Heart right ventricle (tissue), 16 donors: ENCODE data around the gene KCTD12. TPM values are rescaled to one million over a fixed set of nuclear protein-coding genes. Genes with fewer than 3 reads are reported as not detected.

ENCODE experiments used
- ATAC-seq, 8 donors: fragments of 200-7000 bp; cut with Tn5 transposase; one replicate each; pipeline ENCODE4 v1.9.1; 2020; ENCODE audit warnings: mild to moderate bottlenecking in 8 of 8, moderate library complexity in 8 of 8, moderate number of reproducible peaks in 1 of 8
- DNase-seq, 2 donors: peaks; one replicate each; pipeline ENCODE4 v3.0.0-alpha.2; 2020
- H3K27ac ChIP-seq, 10 donors: fragments of 200-600 bp; sonication (generic) in 2 of 10; one replicate each; pipeline versions ENCODE4 v1.5.0 to v1.8.0; 2020 to 2022; ENCODE audit warnings: mild to moderate bottlenecking in 3 of 10
- H3K27me3 ChIP-seq, 7 donors: fragments of 200-600 bp; one replicate each; pipeline ENCODE4 v1.8.0; 2021 to 2022; ENCODE audit warnings: mild to moderate bottlenecking in 2 of 7
- H3K36me3 ChIP-seq, 9 donors: fragments of 200-600 bp; sonication (generic) in 1 of 9; one replicate each; pipeline versions ENCODE4 v1.5.0 to v1.8.0; 2020 to 2022; ENCODE audit warnings: mild to moderate bottlenecking in 2 of 9
- H3K4me1 ChIP-seq, 9 donors: fragments of 200-600 bp; sonication (generic) in 1 of 9; one replicate each; pipeline versions ENCODE4 v1.5.0 to v1.8.0; 2020 to 2022; ENCODE audit warnings: mild to moderate bottlenecking in 4 of 9
- H3K4me3 ChIP-seq, 10 donors: fragments of 200-600 bp; sonication (generic) in 2 of 10; one replicate each; pipeline versions ENCODE4 v1.5.0 to v1.8.0; 2020 to 2022; ENCODE audit warnings: mild to moderate bottlenecking in 7 of 10, moderate library complexity in 2 of 10
- H3K9me3 ChIP-seq, 11 donors: fragments of 200-600 bp in 10 of 11; sonication (generic) in 2 of 11; one replicate each; pipeline versions ENCODE4 v1.5.0 to v1.8.0; 2013 to 2022; ENCODE audit warnings: mild to moderate bottlenecking in 2 of 11, control low read depth in 1 of 11, moderate library complexity in 1 of 11
- WGBS, 2 donors: extraction: QIAGEN DNeasy Blood & Tissue Kit; methylation state at CpG; one replicate each; pipeline ENCODE4 v1.1.7; 2013; ENCODE audit warnings: inconsistent platforms in 1 of 2; 5-methylcytosine and 5-hydroxymethylcytosine counted together
- intact Hi-C, 10 donors: fragments of 100-400 bp; cut with DNase I; formaldehyde crosslinking; loops; one replicate each; pipeline versions ENCODE4 v1.11.1 to v1.14.2; 2022
- polyA plus RNA-seq, 2 donors: library from polyadenylated mRNA; stranded (reverse); fragments of 200-250 nt; gene quantifications; one replicate each; pipeline ENCODE4 v1.2.3, GENCODE V29; 2013
- total RNA-seq, 10 donors: library from RNA; stranded (reverse); fragmentation: NEBNext Ultra II Directional in 3 of 10; extraction: Animal tissue kit (Norgen Biotek cat#: 25700) in 3 of 10; gene quantifications; one replicate each; pipeline versions ENCODE4 v1.2.1 to v1.2.4, GENCODE V29; 2021 to 2023
- TF ChIP-seq, protein P1 (sequence below), 9 donors: fragments of 200-600 bp; sonication (generic) in 2 of 9; IDR thresholded peaks; one replicate each; pipeline versions ENCODE4 v1.5.0 to v1.8.0; 2021 to 2022; ENCODE audit warnings: antibody characterized with exemption in 9 of 9, mild to moderate bottlenecking in 5 of 9, moderate library complexity in 1 of 9
- donor health status: Arrhythmogenic right ventricular cardiomyopathy.
- donor health status: ischemic (EF 13 %, LVEDD 7.1; RV severe dilation, severe dysfunction).
- donor health status: healthy with polysubstance abuse.
- donor health status: DM: no; HTN: yes; CAD: no.
- donor health status: DM: no; HTN: no; CAD: no.
- donor health status: ischemic (EF 25% LVEDD 6.9; RV normal size, moderate dysfunction).
- donor health status: ischemic (EF 25% LVEDD 5.7; RV mildly dilated, moderate dysfunction).
- donor health status: healthy.
- donor health status: DM: yes; HTN: yes; CAD: no.
- donor health status: Ischemic cardiomyopathy.
- donor health status: ischemic (EF 35%, LVEDD 5.7; RV mildly dilated, moderate dysfunction).
- donor health status: nonischemic (EF 11% LVEDD 7.7; RV severe dilation, severe dysfunction).
- donor health status: DM: yes; HTN: yes; CAD: no.
- donor health status: PGD.
- donor health status: ischemic (EF 29% LVEDD 5.4; RV normal size, mild dysfunction).
- donor health status: nonischemic (EF 23%, LVEDD 6.1; RV moderate dilation, normal function).

KCTD12 gene
- total and polyA plus RNA-seq, 12 donors: 12.4 to 56.5 (median 32.4) TPM

DNA sequence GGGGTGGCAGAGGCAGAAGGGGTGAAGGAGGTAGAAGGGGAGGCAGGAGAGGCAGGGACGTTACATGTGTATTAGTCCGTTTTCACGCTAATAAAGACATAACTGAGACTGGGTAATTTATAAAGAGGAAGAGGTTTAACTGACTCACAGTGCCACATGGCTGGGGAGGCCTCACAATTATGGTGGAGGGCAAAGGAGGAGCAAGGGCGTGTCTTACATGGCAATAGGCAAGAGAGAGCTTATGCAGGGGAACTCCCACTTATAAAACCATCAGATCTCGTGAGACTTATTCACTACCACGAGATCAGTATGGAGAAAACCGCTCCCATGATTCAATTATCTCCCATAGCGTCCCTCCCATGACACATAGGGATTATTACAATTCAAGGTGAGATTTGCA is 43.1 kb upstream of the KCTD12 start:
- TF ChIP-seq, protein P1, sequence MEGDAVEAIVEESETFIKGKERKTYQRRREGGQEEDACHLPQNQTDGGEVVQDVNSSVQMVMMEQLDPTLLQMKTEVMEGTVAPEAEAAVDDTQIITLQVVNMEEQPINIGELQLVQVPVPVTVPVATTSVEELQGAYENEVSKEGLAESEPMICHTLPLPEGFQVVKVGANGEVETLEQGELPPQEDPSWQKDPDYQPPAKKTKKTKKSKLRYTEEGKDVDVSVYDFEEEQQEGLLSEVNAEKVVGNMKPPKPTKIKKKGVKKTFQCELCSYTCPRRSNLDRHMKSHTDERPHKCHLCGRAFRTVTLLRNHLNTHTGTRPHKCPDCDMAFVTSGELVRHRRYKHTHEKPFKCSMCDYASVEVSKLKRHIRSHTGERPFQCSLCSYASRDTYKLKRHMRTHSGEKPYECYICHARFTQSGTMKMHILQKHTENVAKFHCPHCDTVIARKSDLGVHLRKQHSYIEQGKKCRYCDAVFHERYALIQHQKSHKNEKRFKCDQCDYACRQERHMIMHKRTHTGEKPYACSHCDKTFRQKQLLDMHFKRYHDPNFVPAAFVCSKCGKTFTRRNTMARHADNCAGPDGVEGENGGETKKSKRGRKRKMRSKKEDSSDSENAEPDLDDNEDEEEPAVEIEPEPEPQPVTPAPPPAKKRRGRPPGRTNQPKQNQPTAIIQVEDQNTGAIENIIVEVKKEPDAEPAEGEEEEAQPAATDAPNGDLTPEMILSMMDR (IDR thresholded peaks at IDR 0.05): no peak
- DNase-seq (no peak), ATAC-seq (no peak)
- Histone ChIP-seq H3K27me3 (no peaks in the 10 kb centered on the region), H3K27ac (no peak overlapping the region), H3K4me3 (no peak overlapping the region), H3K4me1 (no peaks in the 10 kb centered on the region), H3K36me3 (no peaks in the 10 kb centered on the region), H3K9me3 (peaks cover 0 to 15% (median 0%) of the 10 kb centered on the region in 11 donors)
- WGBS, 2 donors: 89% methylated on average over 8 of the region's 8 CpGs
- intact Hi-C loops: no loop called here

DNA sequence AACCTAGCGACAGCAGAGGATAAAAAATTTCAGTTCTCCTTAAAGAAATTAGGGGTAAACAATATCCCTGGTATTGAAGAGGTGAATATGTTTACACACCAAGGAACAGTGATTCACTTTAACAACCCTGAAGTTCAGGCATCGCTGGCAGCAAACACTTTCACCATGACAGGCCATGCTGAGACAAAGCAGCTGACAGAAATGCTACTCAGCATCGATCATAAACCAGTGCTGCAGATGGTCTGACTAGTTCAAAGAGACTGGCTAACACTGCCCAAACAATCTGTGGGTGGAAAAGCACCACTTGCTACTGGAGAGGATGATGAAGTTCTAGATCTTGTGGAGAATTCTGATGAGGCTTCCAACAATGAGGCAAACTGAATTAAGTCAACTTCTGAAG is 42.3 kb upstream of the KCTD12 start:
- Histone ChIP-seq H3K9me3 (peaks cover 0 to 15% (median 0%) of the 10 kb centered on the region in 11 donors), H3K36me3 (no peaks in the 10 kb centered on the region), H3K27me3 (no peaks in the 10 kb centered on the region), H3K4me1 (no peaks in the 10 kb centered on the region), H3K27ac (no peak overlapping the region), H3K4me3 (no peak overlapping the region)
- TF ChIP-seq, protein P1 (IDR thresholded peaks at IDR 0.05): no peak
- intact Hi-C loops: no loop called here
- ATAC-seq (no peak), DNase-seq (no peak)
- WGBS, 2 donors: 73 to 80% methylated on average over 3 of the region's 3 CpGs

DNA sequence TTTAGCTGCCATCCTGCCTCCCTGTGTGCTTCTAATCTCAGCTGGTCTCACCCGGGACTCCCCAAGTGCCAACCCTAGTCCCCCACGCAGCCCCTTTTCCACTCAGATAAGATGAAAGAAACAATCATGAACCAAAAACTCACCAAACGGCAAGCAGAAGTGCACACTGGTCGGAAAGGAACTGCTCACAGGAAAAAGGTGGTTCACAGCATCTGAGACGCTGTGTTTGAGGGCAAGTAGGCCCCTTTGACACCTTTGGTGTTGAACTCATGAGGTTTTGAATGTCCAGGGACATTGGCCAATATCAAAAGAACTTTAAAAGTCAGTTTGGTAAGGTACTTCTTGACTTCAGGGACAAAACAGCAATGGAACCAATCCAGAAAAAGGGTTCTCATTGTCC is 41.8 kb upstream of the KCTD12 start:
- TF ChIP-seq, protein P1 (IDR thresholded peaks at IDR 0.05): no peak
- WGBS, 2 donors: 82% methylated on average over 5 of the region's 5 CpGs
- H3K27ac ChIP-seq: no peak overlapping the region

DNA sequence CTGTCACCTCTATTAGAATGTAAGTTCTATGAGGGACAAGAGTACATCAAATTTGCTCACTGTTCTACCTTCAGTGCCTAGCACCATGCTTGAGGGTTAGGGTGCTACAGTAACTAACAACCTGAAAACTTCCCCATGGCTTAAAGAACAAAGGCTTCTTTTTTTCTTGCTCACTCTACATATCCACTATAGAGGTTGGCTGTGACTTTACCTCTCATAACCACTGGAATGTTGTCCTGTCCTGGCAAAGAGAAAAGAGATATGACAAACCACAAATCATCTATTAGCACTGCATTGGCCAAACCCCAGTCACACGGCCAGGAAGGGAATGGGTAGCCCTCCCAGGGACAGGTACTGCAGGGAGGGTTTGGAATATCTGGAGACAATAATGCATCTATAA is 38.9 kb upstream of the KCTD12 start:
- H3K27me3 ChIP-seq: no peaks in the 10 kb centered on the region
- intact Hi-C loops: no loop called here
- no peaks in the 10 kb centered on the region for H3K4me1 ChIP-seq
- DNase-seq (no peak), ATAC-seq (no peak)
- no peaks in the 10 kb centered on the region for H3K36me3 ChIP-seq
- H3K27ac ChIP-seq: no peak overlapping the region
- no peaks in the 10 kb centered on the region for H3K9me3 ChIP-seq
- WGBS, 2 donors: 81 to 83% methylated on average over 1 of the region's 1 CpG
- TF ChIP-seq, protein P1 (IDR thresholded peaks at IDR 0.05): no peak
- H3K4me3 ChIP-seq: no peak overlapping the region

More for the DNA sequence above, 41.8 kb upstream of the KCTD12 start:
- DNase-seq (no peak), ATAC-seq (no peak)
- Histone ChIP-seq H3K36me3 (no peaks in the 10 kb centered on the region), H3K4me3 (no peak overlapping the region), H3K27me3 (no peaks in the 10 kb centered on the region), H3K4me1 (no peaks in the 10 kb centered on the region), H3K9me3 (peaks cover 0 to 15% (median 0%) of the 10 kb centered on the region in 11 donors)
- intact Hi-C loops: no loop called here
